IMR-90 (cell line): ENCODE measurements around the gene COL25A1. TPM values are rescaled to one million over a fixed set of nuclear protein-coding genes. Genes with fewer than 3 reads are reported as not detected.

Source experiments
- ATAC-seq: fragments of 200-7000 bp; cut with Tn5 transposase; 2 replicates; pipeline ENCODE4 v1.9.1; 2020; ENCODE audit warnings: low read depth, mild to moderate bottlenecking, moderate library complexity
- BruUV-seq: library from RNA; stranded (reverse); fragments of 400-500 nt; replicated peaks from 2 replicates; lab custom pipeline; 2021; lab: Mats Ljungman, UMichigan
- CTCF ChIA-PET: fragments of 300-600 bp; formaldehyde crosslinking; extraction: SDS; loops from one replicate; lab custom pipeline; 2021; ENCODE audit warnings: antibody characterized with exemption; lab: Yijun Ruan, JAX
- POLR2A ChIA-PET: fragments of 300-600 bp; sonication (Branson Sonifier 250); formaldehyde crosslinking; loops from one replicate; lab custom pipeline; 2022; ENCODE audit warnings: antibody characterized with exemption; ENCODE audit not compliant: unreplicated experiment; lab: Charles Lee
- DNase-seq: peaks from one replicate; pipeline ENCODE4 v3.0.0; 2013
- H2AFZ ChIP-seq: replicated peaks from 2 replicates; pipeline ENCODE3; 2013; ENCODE audit warnings: low read length, mild to moderate bottlenecking; ENCODE audit not compliant: poor library complexity
- H2AK5ac ChIP-seq: 2 replicates; pipeline ENCODE4 v1.6.1; 2013; ENCODE audit warnings: low read depth, low read length, inconsistent platforms
- H2AK9ac ChIP-seq: replicated peaks from 2 replicates; pipeline ENCODE3; 2013; ENCODE audit warnings: mild to moderate bottlenecking, low read depth, low read length, moderate library complexity; ENCODE audit not compliant: poor library complexity
- H2BK120ac ChIP-seq: 2 replicates; pipeline ENCODE4 v1.6.1; 2013; ENCODE audit warnings: low read depth, low read length, inconsistent platforms
- H2BK15ac ChIP-seq: 3 replicates; pipeline ENCODE4 v1.6.1; 2013; ENCODE audit warnings: low read depth, low read length, inconsistent platforms
- H2BK20ac ChIP-seq: 2 replicates; pipeline ENCODE4 v1.6.1; 2013; ENCODE audit warnings: low read depth, mild to moderate bottlenecking, inconsistent platforms, low read length, moderate library complexity
- H2BK5ac ChIP-seq: 2 replicates; pipeline ENCODE4 v1.6.1; 2013; ENCODE audit warnings: mild to moderate bottlenecking, low read depth, low read length, inconsistent platforms; ENCODE audit not compliant: poor library complexity, severe bottlenecking
- H3K14ac ChIP-seq: replicated peaks from 2 replicates; pipeline ENCODE4 v1.6.1; 2013; ENCODE audit warnings: low read depth, low read length, inconsistent platforms
- H3K18ac ChIP-seq: 2 replicates; pipeline ENCODE4 v1.6.1; 2013; ENCODE audit warnings: low read depth, low read length, control low read depth
- H3K23ac ChIP-seq: 2 replicates; pipeline ENCODE4 v1.6.1; 2013; ENCODE audit warnings: low read depth, low read length, inconsistent platforms
- H3K27ac ChIP-seq: 2 replicates; pipeline ENCODE4 v1.5.1; 2013; ENCODE audit warnings: mild to moderate bottlenecking, control low read depth, low read length; ENCODE audit not compliant: insufficient read depth
- H3K27me3 ChIP-seq: 2 replicates; pipeline ENCODE4 v1.6.1; 2013; ENCODE audit warnings: low read length; ENCODE audit not compliant: control insufficient read depth, insufficient read depth
- H3K36me3 ChIP-seq: 2 replicates; pipeline ENCODE4 v1.6.1; 2013; ENCODE audit warnings: low read length, mixed read lengths; ENCODE audit not compliant: control insufficient read depth, insufficient read depth
- H3K4ac ChIP-seq: 2 replicates; pipeline ENCODE4 v1.6.1; 2013; ENCODE audit warnings: low read depth, low read length, inconsistent platforms
- H3K4me1 ChIP-seq: 2 replicates; pipeline ENCODE4 v1.6.1; 2013; ENCODE audit warnings: low read length, mixed read lengths; ENCODE audit not compliant: control insufficient read depth, insufficient read depth
- H3K4me2 ChIP-seq: 2 replicates; pipeline ENCODE4 v1.6.1; 2013; ENCODE audit warnings: low read depth, mild to moderate bottlenecking, control low read depth, low read length, moderate library complexity
- H3K4me3 ChIP-seq: 2 replicates; pipeline ENCODE4 v1.5.1; 2013; ENCODE audit warnings: low read depth, mild to moderate bottlenecking, control low read depth, low read length, moderate library complexity; ENCODE audit not compliant: insufficient read depth
- H3K56ac ChIP-seq: 2 replicates; pipeline ENCODE4 v1.6.1; 2013; ENCODE audit warnings: low read length, inconsistent platforms; ENCODE audit not compliant: insufficient read depth; ENCODE audit errors: extremely low read depth
- H3K79me1 ChIP-seq, 2 experiments: 2 replicates each; pipeline ENCODE4 v1.6.1; 2013; ENCODE audit warnings: low read length in 2 of 2, inconsistent platforms in 1 of 2, low read depth in 1 of 2
- H3K9ac ChIP-seq: 2 replicates; pipeline ENCODE4 v1.6.1; 2013; ENCODE audit warnings: low read depth, low read length, control low read depth
- H3K9me1 ChIP-seq: 2 replicates; pipeline ENCODE4 v1.6.1; 2013; ENCODE audit warnings: low read length, inconsistent platforms; ENCODE audit not compliant: insufficient read depth
- H3K9me3 ChIP-seq: 2 replicates; pipeline ENCODE4 v1.6.1; 2013; ENCODE audit warnings: low read length; ENCODE audit not compliant: control insufficient read depth, insufficient read depth
- H4K20me1 ChIP-seq: 2 replicates; pipeline ENCODE4 v1.6.1; 2013; ENCODE audit warnings: low read length, inconsistent platforms; ENCODE audit not compliant: insufficient read depth
- H4K5ac ChIP-seq: 2 replicates; pipeline ENCODE4 v1.6.1; 2013; ENCODE audit warnings: mild to moderate bottlenecking, low read depth, low read length, control low read depth
- H4K8ac ChIP-seq, 2 experiments: 2 replicates each; pipeline ENCODE4 v1.6.1; 2013; ENCODE audit warnings: low read depth in 2 of 2, low read length in 2 of 2, control low read depth in 1 of 2, inconsistent platforms in 1 of 2
- H4K91ac ChIP-seq: 2 replicates; pipeline ENCODE4 v1.6.1; 2013; ENCODE audit warnings: low read depth, low read length, inconsistent platforms; ENCODE audit not compliant: insufficient read depth
- BHLHE40 ChIP-seq: fragments of 150-350 bp; IDR thresholded peaks from 2 replicates; pipeline ENCODE4 v1.6.1; 2016; ENCODE audit warnings: mild to moderate bottlenecking, low read depth, low read length
- CEBPB ChIP-seq: IDR thresholded peaks from 2 replicates; pipeline ENCODE4 v1.6.1; 2012; ENCODE audit warnings: low read depth, low read length, improper control_type of control experiment
- CHD1 ChIP-seq: IDR thresholded peaks from 2 replicates; pipeline ENCODE4 v1.6.1; 2012; ENCODE audit warnings: low read depth, low read length, improper control_type of control experiment
- CTCF ChIP-seq: conservative IDR thresholded peaks from 2 replicates; pipeline ENCODE4 v1.5.1; 2012; ENCODE audit warnings: mild to moderate bottlenecking, low read depth, low read length, improper control_type of control experiment
- ELK1 ChIP-seq: fragments of 150-350 bp; IDR thresholded peaks from 2 replicates; pipeline ENCODE4 v1.6.1; 2016; ENCODE audit warnings: low read depth, mild to moderate bottlenecking, low read length, moderate library complexity, borderline replicate concordance
- FOS ChIP-seq: fragments of 150-350 bp; IDR thresholded peaks from 2 replicates; pipeline ENCODE4 v1.6.1; 2016; ENCODE audit warnings: low read depth, low read length
- MAFK ChIP-seq: IDR thresholded peaks from 2 replicates; pipeline ENCODE4 v1.6.1; 2012; ENCODE audit warnings: low read depth, low read length, improper control_type of control experiment
- MAZ ChIP-seq: IDR thresholded peaks from 2 replicates; pipeline ENCODE4 v1.6.1; 2012; ENCODE audit warnings: low read depth, mild to moderate bottlenecking, low read length, improper control_type of control experiment, moderate library complexity, borderline replicate concordance
- MXI1 ChIP-seq: IDR thresholded peaks from 2 replicates; pipeline ENCODE4 v1.6.1; 2012; ENCODE audit warnings: low read depth, mild to moderate bottlenecking, low read length, moderate library complexity, borderline replicate concordance
- NFE2L2 ChIP-seq: fragments of 150-350 bp; IDR thresholded peaks from 2 replicates; pipeline ENCODE4 v1.6.1; 2016; ENCODE audit warnings: low read depth, mild to moderate bottlenecking, low read length
- POLR2A ChIP-seq: IDR thresholded peaks from 2 replicates; pipeline ENCODE4 v1.6.1; 2012; ENCODE audit warnings: mild to moderate bottlenecking, low read depth, low read length
- RAD21 ChIP-seq: IDR thresholded peaks from 2 replicates; pipeline ENCODE4 v1.6.1; 2012; ENCODE audit warnings: low read length, improper control_type of control experiment
- RCOR1 ChIP-seq: IDR thresholded peaks from 2 replicates; pipeline ENCODE4 v1.6.1; 2012; ENCODE audit warnings: mild to moderate bottlenecking, low read length, improper control_type of control experiment; ENCODE audit not compliant: insufficient replicate concordance
- RFX5 ChIP-seq: IDR thresholded peaks from 2 replicates; pipeline ENCODE4 v1.8.0; 2012; ENCODE audit warnings: low read depth, mild to moderate bottlenecking, low read length, moderate library complexity
- SMC3 ChIP-seq: fragments of 150-350 bp; IDR thresholded peaks from 2 replicates; pipeline ENCODE4 v1.6.1; 2016; ENCODE audit warnings: low read depth, mild to moderate bottlenecking, antibody characterized with exemption, low read length, moderate library complexity
- USF2 ChIP-seq: fragments of 150-350 bp; IDR thresholded peaks from 2 replicates; pipeline ENCODE4 v1.6.1; 2017; ENCODE audit warnings: mild to moderate bottlenecking, antibody characterized with exemption, low read length, low read depth
- WGBS, 2 experiments: methylation state at CpG; one replicate each; pipeline versions ENCODE4 v1.1.5 to v1.1.7; 2013; ENCODE audit warnings: missing lambda C conversion rate in 2 of 2; ENCODE audit not compliant: insufficient read length in 1 of 2; ENCODE audit errors: extremely low coverage in 2 of 2; 5-methylcytosine and 5-hydroxymethylcytosine counted together
- dilution Hi-C: fragments of 300-500 bp; cut with HindIII; formaldehyde crosslinking; loops from one replicate; pipeline ENCODE4 v1.14.3; 2018; ENCODE audit warnings: low sequenced_read_pairs; ENCODE audit not compliant: unreplicated experiment
- in situ Hi-C: fragments of 300-500 bp; cut with MboI; formaldehyde crosslinking; loops from 3 replicates; pipeline ENCODE4 v1.14.3; 2019; ENCODE audit warnings: low sequenced_read_pairs, inconsistent platforms, mixed read lengths
- intact Hi-C: fragments of 100-400 bp; cut with micrococcal nuclease; formaldehyde crosslinking; loops from 2 replicates; pipeline ENCODE4 v1.10.0; 2022
- polyA plus RNA-seq, 3 experiments: library from polyadenylated mRNA; depleted of rRNA; stranded (reverse); fragments of >200 nt; gene quantifications; 2 replicates each; pipeline ENCODE4 v1.2.3, GENCODE V29; 2012; ENCODE audit warnings: low replicate concordance in 1 of 3
- total RNA-seq: library from RNA; depleted of rRNA; stranded (reverse); fragments of >200 nt; gene quantifications from 2 replicates; pipeline ENCODE4 v1.2.3, GENCODE V29; 2012

COL25A1 gene
- total and polyA plus RNA-seq, 2 of the 4 experiments (the other 2 are of a cell fraction) = under 0.01 to 0.05 TPM

- Histone ChIP-seq H3K4me2 (no peak overlapping the region), H3K27me3 (no peaks in the 10 kb centered on the region; the same call in 1 of the 2 replicates), H2AK5ac (no peak overlapping the region), H2AFZ (no peak overlapping the region), H3K27ac (no peak overlapping the region), H3K56ac (no peak overlapping the region), H3K14ac (no peak overlapping the region), H3K23ac (no peak overlapping the region), H4K8ac (no peak overlapping the region), H2BK120ac (no peak overlapping the region), H3K4me1 (no peaks in the 10 kb centered on the region), H2AK9ac (no peak overlapping the region), H3K36me3 (no peaks in the 10 kb centered on the region), H3K9ac (no peak overlapping the region), H2BK20ac (no peak overlapping the region), H4K20me1 (no peaks in the 10 kb centered on the region), H3K9me3 (no peaks in the 10 kb centered on the region), H4K5ac (no peak overlapping the region), H3K4me3 (no peak overlapping the region), H3K4ac (no peak overlapping the region), H2BK15ac (no peak overlapping the region), H3K79me1 (no peaks in the 10 kb centered on the region), H3K18ac (no peak overlapping the region), H2BK5ac (no peak overlapping the region), H4K91ac (no peak overlapping the region), H3K9me1 (no peaks in the 10 kb centered on the region)
- ATAC-seq = no peak
- in situ Hi-C loops (no loop called here), intact Hi-C loops (no loop called here), dilution Hi-C loops (no loop called here)
- no TSS peak for BruUV-seq
- DNase-seq = no peak
- POLR2A ChIA-PET = no interaction called here
- CTCF ChIA-PET = no interaction called here
- TF ChIP-seq BHLHE40 (no peak), POLR2A (no peak), CEBPB (no peak), CHD1 (no peak), NFE2L2 (no peak), FOS (no peak), SMC3 (no peak), RCOR1 (no peak), MAFK (no peak), USF2 (no peak), MAZ (no peak), ELK1 (no peak), CTCF (no peak), MXI1 (no peak), RFX5 (no peak), RAD21 (no peak)
- WGBS, 2 experiments = 60% methylated on average over 1 of the region's 5 CpGs; no CpG with 5 or more reads in 1 of the 2 experiments
These were observed 86.3 kb downstream of the COL25A1 start for GRCh38 chr4:109216085-109216696.
